Kidney (tissue), 14 donors: ENCODE measurements around the gene FBF1. TPM values are rescaled to one million over a fixed set of nuclear protein-coding genes. Genes with fewer than 3 reads are reported as not detected.
A peak's percentile ranks its signal among the peaks of the same experiment; 100 is the strongest.

Source experiments
- DNase-seq, 5 donors: peaks; one replicate each; pipeline ENCODE4 v3.0.0-alpha.2; 2013 to 2020
- FAIRE-seq: peaks from 2 replicates; lab custom pipeline; 2012; peaks lifted over from hg19 to GRCh38; lab: Jason Lieb, UNC
- H3K27ac ChIP-seq, 2 donors: one replicate each; pipeline ENCODE4 v1.7.0; 2013; ENCODE audit warnings: low read depth in 2 of 2, low read length in 2 of 2, inconsistent platforms in 1 of 2
- H3K27me3 ChIP-seq: one replicate; pipeline ENCODE4 v1.7.1; 2013; ENCODE audit warnings: low read length, inconsistent platforms; ENCODE audit not compliant: control insufficient read depth, insufficient read depth
- H3K36me3 ChIP-seq, 3 donors: one replicate each; pipeline versions ENCODE4 v1.7.0 to v1.7.1; 2013; ENCODE audit warnings: low read length in 3 of 3, control low read depth in 1 of 3, inconsistent platforms in 1 of 3; ENCODE audit not compliant: insufficient read depth in 3 of 3, control insufficient read depth in 2 of 3
- H3K4me1 ChIP-seq, 3 donors: one replicate each; pipeline versions ENCODE4 v1.7.0 to v1.7.1; 2013; ENCODE audit warnings: low read length in 3 of 3, inconsistent platforms in 1 of 3, low read depth in 1 of 3; ENCODE audit not compliant: control insufficient read depth in 2 of 3, insufficient read depth in 2 of 3
- H3K4me3 ChIP-seq, 3 donors: one replicate each; pipeline versions ENCODE4 v1.7.0 to v1.8.1; 2013; ENCODE audit warnings: low read length in 3 of 3, control low read depth in 1 of 3, inconsistent platforms in 1 of 3
- H3K9ac ChIP-seq, 3 donors: one replicate each; pipeline versions ENCODE4 v1.7.0 to v1.7.1; 2013; ENCODE audit warnings: low read length in 3 of 3, control low read depth in 1 of 3, inconsistent platforms in 1 of 3
- H3K9me3 ChIP-seq, 3 donors: one replicate each; pipeline versions ENCODE4 v1.7.0 to v1.7.1; 2013; ENCODE audit warnings: low read length in 3 of 3, control low read depth in 1 of 3, inconsistent platforms in 1 of 3; ENCODE audit not compliant: control insufficient read depth in 2 of 3, insufficient read depth in 1 of 3
- intact Hi-C: fragments of 100-400 bp; cut with DNase I; formaldehyde crosslinking; loops from one replicate; pipeline ENCODE4 v1.11.1; 2022
- polyA plus RNA-seq: library from polyadenylated mRNA; stranded (reverse); fragments of 350-450 nt; fragmentation: Illumina TruSeq; extraction: RNeasy Lipid Tissue Mini Kit (QIAGEN cat#74804); gene quantifications from one replicate; pipeline ENCODE4 v1.2.3, GENCODE V29; 2014; ENCODE audit warnings: low read depth, low replicate concordance; ENCODE audit not compliant: insufficient read depth
- total RNA-seq: library from RNA; stranded (reverse); fragmentation: NEBNext Ultra II Directional; extraction: Animal tissue kit (Norgen Biotek cat#: 25700); gene quantifications from one replicate; pipeline ENCODE4 v1.2.1, GENCODE V29; 2021
- TF ChIP-seq, protein P1 (sequence below): IDR thresholded peaks from 3 replicates; pipeline ENCODE4 v1.5.1; 2012; ENCODE audit warnings: mild to moderate bottlenecking, moderate library complexity, borderline replicate concordance; ENCODE audit not compliant: insufficient read depth; ENCODE audit errors: extremely low read depth
- donor health status: control.
- donor health status: control.
- donor health status: control.
- donor health status: control.
- donor health status: control.
- donor health status: DM: yes; HTN: yes; CAD: no.
- donor health status: Normal renal cell carcinoma (clear cell type).

The FBF1 gene
- total and polyA plus RNA-seq, 2 donors from 2014 or later, result 5.7 to 11.5 TPM

DNA sequence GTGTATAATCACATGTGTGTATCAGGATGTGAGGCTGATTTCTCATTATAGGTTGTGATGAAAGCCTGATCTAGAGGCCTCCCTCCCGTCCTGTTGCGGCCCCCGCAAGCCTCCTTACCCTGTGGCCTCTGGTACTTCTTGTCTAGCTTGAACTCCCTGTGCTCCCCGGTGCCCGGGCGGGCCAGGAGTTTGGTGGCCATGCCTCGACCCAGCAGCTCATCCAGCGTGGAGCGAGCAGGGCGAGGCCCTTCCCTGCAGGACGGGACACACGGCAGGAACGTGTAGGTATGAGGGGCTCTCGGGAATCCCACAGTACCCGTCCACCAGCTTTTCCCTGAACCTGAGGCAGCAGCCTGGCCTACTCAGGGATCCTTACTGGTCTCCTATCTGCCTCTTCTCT is 14.9 kb downstream of the FBF1 start:
- H3K9ac ChIP-seq, result no peak overlapping the region
- no peak for FAIRE-seq
- DNase-seq, result peak in 1 of 5 donors; percentile 60
- TF ChIP-seq, protein P1, sequence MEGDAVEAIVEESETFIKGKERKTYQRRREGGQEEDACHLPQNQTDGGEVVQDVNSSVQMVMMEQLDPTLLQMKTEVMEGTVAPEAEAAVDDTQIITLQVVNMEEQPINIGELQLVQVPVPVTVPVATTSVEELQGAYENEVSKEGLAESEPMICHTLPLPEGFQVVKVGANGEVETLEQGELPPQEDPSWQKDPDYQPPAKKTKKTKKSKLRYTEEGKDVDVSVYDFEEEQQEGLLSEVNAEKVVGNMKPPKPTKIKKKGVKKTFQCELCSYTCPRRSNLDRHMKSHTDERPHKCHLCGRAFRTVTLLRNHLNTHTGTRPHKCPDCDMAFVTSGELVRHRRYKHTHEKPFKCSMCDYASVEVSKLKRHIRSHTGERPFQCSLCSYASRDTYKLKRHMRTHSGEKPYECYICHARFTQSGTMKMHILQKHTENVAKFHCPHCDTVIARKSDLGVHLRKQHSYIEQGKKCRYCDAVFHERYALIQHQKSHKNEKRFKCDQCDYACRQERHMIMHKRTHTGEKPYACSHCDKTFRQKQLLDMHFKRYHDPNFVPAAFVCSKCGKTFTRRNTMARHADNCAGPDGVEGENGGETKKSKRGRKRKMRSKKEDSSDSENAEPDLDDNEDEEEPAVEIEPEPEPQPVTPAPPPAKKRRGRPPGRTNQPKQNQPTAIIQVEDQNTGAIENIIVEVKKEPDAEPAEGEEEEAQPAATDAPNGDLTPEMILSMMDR, result no peak
- no peak overlapping the region for H3K4me3 ChIP-seq
- no peaks in the 10 kb centered on the region for H3K27me3 ChIP-seq
- intact Hi-C loops, result no loop called here
- no peak overlapping the region for H3K27ac ChIP-seq
- peaks cover 0 to 5% (median 3%) of the 10 kb centered on the region in 3 donors for H3K36me3 ChIP-seq
- H3K4me1 ChIP-seq, result peaks cover 0 to 12% (median 0%) of the 10 kb centered on the region in 3 donors
- no peaks in the 10 kb centered on the region for H3K9me3 ChIP-seq

DNA sequence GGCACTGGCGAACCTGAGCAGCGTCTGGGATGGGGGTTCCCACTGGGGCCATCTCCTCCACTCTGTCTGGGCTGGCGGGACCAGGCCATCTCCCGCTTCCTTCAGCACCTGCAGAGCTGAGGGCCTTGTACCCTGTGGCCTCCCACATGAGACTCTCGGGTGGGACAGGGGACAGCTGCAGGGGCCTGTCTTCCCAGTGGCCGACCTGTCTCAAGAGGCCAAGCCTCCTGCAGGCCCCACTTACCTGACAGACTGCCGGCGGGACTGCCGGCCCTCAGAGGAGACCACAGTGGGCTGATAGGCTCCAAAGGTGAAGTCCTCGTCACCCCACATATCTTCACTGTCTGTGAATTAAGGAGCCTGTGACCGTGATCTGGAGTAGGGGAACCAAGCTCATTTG is 15.7 kb downstream of the FBF1 start:
- Histone ChIP-seq H3K36me3 (peaks cover 0 to 5% (median 3%) of the 10 kb centered on the region in 3 donors), H3K27me3 (no peaks in the 10 kb centered on the region), H3K4me1 (peaks cover 0 to 12% (median 0%) of the 10 kb centered on the region in 3 donors), H3K27ac (no peak overlapping the region), H3K4me3 (no peak overlapping the region), H3K9ac (no peak overlapping the region), H3K9me3 (no peaks in the 10 kb centered on the region)
- DNase-seq, result no peak
- FAIRE-seq, result no peak
- intact Hi-C loops, result no loop called here
- TF ChIP-seq, protein P1, result no peak

DNA sequence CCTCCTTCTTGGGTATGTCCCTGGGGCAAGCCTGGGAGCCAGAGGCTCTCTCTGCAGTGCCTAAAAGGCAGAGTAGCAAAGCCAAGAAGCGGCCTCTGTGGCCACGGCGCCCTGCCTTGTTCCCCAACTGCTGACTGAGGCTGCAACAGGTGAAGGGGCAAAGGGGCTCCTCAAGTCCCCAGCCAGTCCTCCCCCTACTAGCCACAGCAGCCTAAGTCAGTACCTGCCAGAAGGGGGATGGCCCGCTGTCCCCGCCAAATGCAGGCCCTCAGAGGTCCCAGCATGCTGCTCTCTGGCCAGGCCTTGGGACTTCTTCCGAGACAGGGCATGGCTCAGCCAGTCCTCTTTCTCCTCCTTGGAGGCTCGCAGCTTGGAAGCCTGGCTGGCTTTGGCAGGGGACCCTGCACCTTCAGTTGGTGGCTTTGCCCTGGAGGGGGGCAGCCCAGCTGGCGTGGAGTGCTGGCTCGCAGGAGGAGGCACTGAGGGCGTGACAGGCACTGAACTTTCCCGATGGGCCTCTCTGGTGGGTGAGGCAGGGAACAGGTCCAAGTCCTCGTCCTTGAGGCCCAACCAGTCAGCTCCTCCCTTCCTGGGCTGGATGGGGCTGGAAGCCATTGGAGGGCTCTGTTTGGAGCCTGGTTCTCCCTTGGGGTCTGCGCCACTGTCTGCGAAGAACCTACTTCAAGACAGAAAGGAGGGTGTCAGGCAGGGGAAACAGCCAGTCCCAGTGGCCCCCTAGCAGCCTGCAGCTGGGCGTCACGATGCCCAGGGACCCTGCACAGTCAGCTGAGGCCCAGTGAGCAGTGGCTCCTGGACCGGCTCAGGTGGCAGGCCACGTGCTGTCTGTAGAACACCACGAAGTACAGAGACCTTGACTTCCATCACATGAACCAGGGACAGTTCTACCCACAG is 17.6 kb downstream of the FBF1 start:
- FAIRE-seq, result no peak
- Histone ChIP-seq H3K9me3 (no peaks in the 10 kb centered on the region), H3K4me3 (no peak overlapping the region), H3K9ac (no peak overlapping the region), H3K36me3 (peaks cover 0 to 5% (median 3%) of the 10 kb centered on the region in 3 donors), H3K27ac (no peak overlapping the region), H3K4me1 (peaks cover 0 to 12% (median 0%) of the 10 kb centered on the region in 3 donors), H3K27me3 (no peaks in the 10 kb centered on the region)
- TF ChIP-seq, protein P1, result no peak
- peak in 1 of 5 donors; percentile 48 for DNase-seq
- intact Hi-C loops, result no loop called here
